GM12801 (cell line): Measurements from ENCODE around the gene HOXB1.

Experiments used
- CTCF ChIP-seq: IDR thresholded peaks from one replicate; pipeline ENCODE4 v1.5.1; 2011; ENCODE audit warnings: control low read depth; ENCODE audit not compliant: insufficient read length; ENCODE audit errors: extremely low read depth

Gene HOXB1

GRCh38 chr17:48561884-48562810 is 31.3 kb upstream of the HOXB1 start:
- TF ChIP-seq CTCF = no peak

- no peak for TF ChIP-seq CTCF
Measured at GRCh38 chr17:48559840-48560817, 29.3 kb upstream of the HOXB1 start.

GRCh38 chr17:48559122-48559839 is 28.5 kb upstream of the HOXB1 start:
- no peak for TF ChIP-seq CTCF

- no peak for TF ChIP-seq CTCF
Measured at GRCh38 chr17:48558831-48559121, 28.0 kb upstream of the HOXB1 start.

DNA sequence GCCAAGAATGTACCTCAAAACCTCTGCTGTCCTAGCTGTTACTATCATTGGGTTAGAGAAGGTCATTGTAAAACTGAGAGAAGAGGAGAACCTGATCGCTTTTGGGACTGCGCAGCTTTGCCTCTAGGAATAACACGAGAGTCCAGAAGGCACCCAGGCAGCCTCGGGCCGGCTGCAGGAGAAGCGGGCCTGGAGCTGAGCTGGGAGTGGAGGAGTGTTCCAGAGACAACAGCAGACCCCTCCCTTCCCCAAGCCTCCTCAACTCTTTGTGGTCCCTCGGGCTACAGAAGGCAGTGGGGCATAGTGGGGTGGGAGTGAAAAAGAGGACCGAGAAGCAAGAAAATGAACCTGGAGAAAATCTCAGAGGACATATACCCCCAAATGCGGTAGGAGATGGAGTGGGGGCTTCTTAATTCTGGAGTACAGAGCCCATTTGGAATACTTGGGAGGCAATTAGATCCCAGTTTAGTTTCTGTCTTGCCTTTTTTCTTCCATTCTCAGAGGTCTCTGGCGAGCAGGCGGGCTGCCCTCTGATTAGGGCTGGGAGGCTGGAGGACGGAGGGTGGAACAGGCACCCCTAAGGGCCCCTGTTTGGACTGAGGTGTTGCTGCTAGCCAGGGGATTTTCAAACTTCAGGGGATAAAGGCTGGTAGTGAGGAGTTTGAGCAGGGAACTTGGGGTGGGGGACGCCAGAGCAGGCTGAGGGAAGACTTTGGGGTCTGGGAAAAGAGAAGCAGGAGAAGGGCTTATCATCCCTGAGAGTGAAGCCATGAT is 27.4 kb upstream of the HOXB1 start:
- no peak for TF ChIP-seq CTCF

DNA sequence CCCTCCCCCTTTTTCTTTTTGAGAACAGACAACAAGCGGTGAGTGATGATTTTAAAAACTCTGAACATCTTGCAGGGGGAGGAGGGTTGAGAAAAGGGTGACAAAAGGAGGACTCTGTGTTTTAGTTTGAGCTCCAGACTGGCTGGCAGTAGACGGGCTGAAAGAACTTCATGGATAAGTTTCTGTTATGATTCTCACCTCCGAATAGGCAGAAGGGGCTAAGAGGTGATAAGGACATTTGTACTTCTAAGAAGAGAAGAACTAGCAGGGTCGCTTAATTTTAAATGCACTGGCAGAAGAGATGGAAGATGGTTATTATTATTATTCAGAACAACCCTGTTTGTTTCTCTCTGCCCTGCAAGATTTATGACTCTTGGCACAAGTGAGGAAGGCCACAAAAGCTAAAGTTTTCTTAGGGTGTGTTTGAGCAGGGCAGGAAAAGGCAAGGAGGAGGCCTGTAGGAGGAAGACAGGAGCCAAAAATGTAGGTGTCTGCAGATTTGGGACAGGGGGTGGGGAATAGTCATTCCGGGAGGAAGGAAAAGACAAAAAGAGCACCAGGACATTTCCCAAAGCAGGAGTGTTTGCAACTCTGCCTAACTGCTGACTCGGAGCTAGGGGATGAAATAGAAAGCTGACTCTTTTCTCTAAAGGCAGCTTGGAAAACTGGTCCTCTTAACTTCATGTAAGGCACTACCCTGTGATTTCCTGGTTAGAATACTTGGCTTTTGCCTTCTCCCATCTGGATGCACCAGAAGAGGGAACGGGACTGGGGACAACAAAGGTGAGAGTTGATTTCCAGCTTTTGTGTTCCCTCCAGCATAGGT is 26.0 kb upstream of the HOXB1 start:
- TF ChIP-seq CTCF = no peak
